Breast epithelium (tissue), 3 donors: ENCODE results near the gene AOPEP.

Experiments
- POLR2A ChIP-seq: fragments of 450-650 bp; IDR thresholded peaks from one replicate; pipeline ENCODE4 v1.6.1; 2016; ENCODE audit warnings: antibody characterized with exemption, mild to moderate bottlenecking, moderate library complexity
- POLR2AphosphoS5 ChIP-seq, 3 donors: sonication (generic); formaldehyde crosslinking; IDR thresholded peaks; one replicate each; pipeline ENCODE4 v1.6.1; 2017; ENCODE audit warnings: antibody characterized with exemption in 3 of 3
- TF ChIP-seq, protein P1 (sequence below), 3 donors: fragments of 450-650 bp; IDR thresholded peaks; one replicate each; pipeline ENCODE4 v1.5.1; 2016 to 2017; ENCODE audit warnings: antibody characterized with exemption in 3 of 3, mild to moderate bottlenecking in 3 of 3, moderate library complexity in 3 of 3

DNA sequence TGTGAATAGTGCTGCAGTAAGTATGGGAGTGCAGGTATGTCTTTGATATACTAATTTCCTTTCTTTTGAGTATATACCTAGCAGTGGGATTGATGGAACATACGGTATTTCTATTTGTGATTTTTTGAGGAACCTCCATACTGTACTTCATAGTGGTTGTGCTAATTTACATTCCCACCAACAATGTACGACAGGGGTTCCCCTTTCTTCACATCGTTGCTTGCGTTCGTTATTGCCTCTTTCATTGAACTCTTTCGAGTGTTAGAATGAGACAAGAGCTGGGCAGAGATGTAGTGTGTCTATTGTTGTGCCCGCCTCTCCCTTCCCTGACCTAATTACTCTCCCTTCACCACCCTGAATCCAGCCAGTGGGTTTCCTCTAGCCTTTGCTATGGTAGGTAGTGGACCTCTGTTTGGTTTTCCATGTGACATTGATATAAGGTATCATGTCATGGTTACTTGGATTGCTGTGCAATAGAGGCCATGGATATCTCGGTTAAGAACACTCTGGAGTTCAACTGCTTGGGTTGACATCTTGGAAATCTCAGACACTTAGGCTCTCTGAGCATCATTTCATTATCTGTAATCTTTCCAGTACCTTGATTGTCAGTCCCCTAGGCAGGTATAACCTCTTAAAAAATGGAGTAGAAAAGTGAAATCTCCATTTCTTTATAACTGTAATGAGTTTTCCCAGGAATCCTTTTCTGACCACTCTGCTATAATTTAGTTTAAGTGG, 19.5 kb downstream of the AOPEP start:
- TF ChIP-seq, protein P1, sequence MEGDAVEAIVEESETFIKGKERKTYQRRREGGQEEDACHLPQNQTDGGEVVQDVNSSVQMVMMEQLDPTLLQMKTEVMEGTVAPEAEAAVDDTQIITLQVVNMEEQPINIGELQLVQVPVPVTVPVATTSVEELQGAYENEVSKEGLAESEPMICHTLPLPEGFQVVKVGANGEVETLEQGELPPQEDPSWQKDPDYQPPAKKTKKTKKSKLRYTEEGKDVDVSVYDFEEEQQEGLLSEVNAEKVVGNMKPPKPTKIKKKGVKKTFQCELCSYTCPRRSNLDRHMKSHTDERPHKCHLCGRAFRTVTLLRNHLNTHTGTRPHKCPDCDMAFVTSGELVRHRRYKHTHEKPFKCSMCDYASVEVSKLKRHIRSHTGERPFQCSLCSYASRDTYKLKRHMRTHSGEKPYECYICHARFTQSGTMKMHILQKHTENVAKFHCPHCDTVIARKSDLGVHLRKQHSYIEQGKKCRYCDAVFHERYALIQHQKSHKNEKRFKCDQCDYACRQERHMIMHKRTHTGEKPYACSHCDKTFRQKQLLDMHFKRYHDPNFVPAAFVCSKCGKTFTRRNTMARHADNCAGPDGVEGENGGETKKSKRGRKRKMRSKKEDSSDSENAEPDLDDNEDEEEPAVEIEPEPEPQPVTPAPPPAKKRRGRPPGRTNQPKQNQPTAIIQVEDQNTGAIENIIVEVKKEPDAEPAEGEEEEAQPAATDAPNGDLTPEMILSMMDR (IDR thresholded peaks at IDR 0.05) = no peak
- TF ChIP-seq POLR2A (no peak), POLR2AphosphoS5 (IDR thresholded peaks at IDR 0.05) (no peak)
